GM20000 (cell line): ENCODE data around the gene SPO11.

ENCODE experiments used
- DNase-seq: peaks from one replicate; pipeline ENCODE4 v3.0.0; 2012; ENCODE audit warnings: low spot score
- CTCF ChIP-seq: IDR thresholded peaks from 2 replicates; pipeline ENCODE4 v1.5.1; 2012; ENCODE audit warnings: mild to moderate bottlenecking, control low read depth; ENCODE audit errors: extremely low read depth, missing control alignments

The SPO11 gene

GRCh38 chr20:57372157-57372556 is 42.6 kb downstream of the SPO11 start:
- no peak for TF ChIP-seq CTCF
- DNase-seq = no peak

- no peak for TF ChIP-seq CTCF
- DNase-seq = no peak
Observed at GRCh38 chr20:57372581-57373350, 43.2 kb downstream of the SPO11 start.

GRCh38 chr20:57374343-57374930 is 44.8 kb downstream of the SPO11 start:
- TF ChIP-seq CTCF = no peak
- no peak for DNase-seq

- no peak for DNase-seq
- no peak for TF ChIP-seq CTCF
Observed at GRCh38 chr20:57374931-57375651, 45.5 kb downstream of the SPO11 start.

- DNase-seq = no peak
- no peak for TF ChIP-seq CTCF
Observed at GRCh38 chr20:57375652-57376230, 46.1 kb downstream of the SPO11 start.

GRCh38 chr20:57377350-57377749 is 47.7 kb downstream of the SPO11 start:
- no peak for DNase-seq
- no peak for TF ChIP-seq CTCF

- no peak for TF ChIP-seq CTCF
Observed at GRCh38 chr20:57378107-57378506, 48.5 kb downstream of the SPO11 start.

More at GRCh38 chr20:57378107-57378506, 48.5 kb downstream of the SPO11 start:
- no peak for DNase-seq
